Adipocyte (in vitro differentiated cells): ENCODE measurements around the gene FAT1.
"Not testable (repeated sequence)": the region's sequence is repeated elsewhere in the genome, so short reads cannot be mapped to it uniquely, and the experiment has no call there.

ENCODE experiments used
- DNase-seq: peaks from one replicate; pipeline ENCODE4 v3.0.0-alpha.2; 2015; ENCODE audit warnings: low read depth
- H3K27me3 ChIP-seq: replicated peaks from 2 replicates; pipeline ENCODE4 v1.7.0; 2013; ENCODE audit warnings: mild to moderate bottlenecking, low read length, moderate library complexity; ENCODE audit not compliant: control insufficient read depth, insufficient read depth
- H3K36me3 ChIP-seq: 2 replicates; pipeline ENCODE4 v1.7.0; 2013; ENCODE audit warnings: low read length, mild to moderate bottlenecking, moderate library complexity; ENCODE audit not compliant: control insufficient read depth, insufficient read depth, severe bottlenecking
- H3K4me1 ChIP-seq: 2 replicates; pipeline ENCODE4 v1.7.0; 2013; ENCODE audit warnings: mild to moderate bottlenecking, low read length, moderate library complexity; ENCODE audit not compliant: control insufficient read depth, insufficient read depth
- H3K4me3 ChIP-seq: 2 replicates; pipeline ENCODE4 v1.7.0; 2013; ENCODE audit warnings: mild to moderate bottlenecking, low read length, moderate library complexity
- H3K9ac ChIP-seq: 2 replicates; pipeline ENCODE4 v1.7.0; 2013; ENCODE audit warnings: mild to moderate bottlenecking, low read length, moderate library complexity
- H3K9me3 ChIP-seq: 2 replicates; pipeline ENCODE4 v1.7.0; 2013; ENCODE audit warnings: mild to moderate bottlenecking, low read length, moderate library complexity; ENCODE audit not compliant: control insufficient read depth

FAT1 gene

DNA sequence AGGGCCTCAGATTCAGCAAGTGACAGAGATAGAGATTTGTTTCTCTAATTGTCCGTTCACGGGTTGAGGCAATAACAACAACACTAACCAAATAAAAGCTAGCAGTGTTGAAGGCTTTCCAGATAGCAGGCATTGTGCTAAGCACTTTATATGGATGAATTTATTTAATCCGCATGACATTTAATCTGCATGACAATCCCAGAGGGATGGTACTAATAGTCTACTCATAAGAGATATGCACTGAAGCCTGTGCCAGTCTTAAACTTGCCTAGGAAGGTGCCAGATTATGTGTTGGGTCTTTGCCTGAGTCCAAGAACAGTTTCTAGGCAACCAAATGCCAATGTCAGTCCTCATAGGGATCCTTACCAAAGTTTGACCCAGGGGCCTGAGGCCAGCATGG, 37.7 kb upstream of the FAT1 start:
- Histone ChIP-seq H3K9ac (no peak overlapping the region), H3K27me3 (no peaks in the 10 kb centered on the region), H3K36me3 (no peaks in the 10 kb centered on the region), H3K4me1 (peaks cover 32% of the 10 kb centered on the region), H3K9me3 (no peaks in the 10 kb centered on the region), H3K4me3 (no peak overlapping the region)
- no peak for DNase-seq

DNA sequence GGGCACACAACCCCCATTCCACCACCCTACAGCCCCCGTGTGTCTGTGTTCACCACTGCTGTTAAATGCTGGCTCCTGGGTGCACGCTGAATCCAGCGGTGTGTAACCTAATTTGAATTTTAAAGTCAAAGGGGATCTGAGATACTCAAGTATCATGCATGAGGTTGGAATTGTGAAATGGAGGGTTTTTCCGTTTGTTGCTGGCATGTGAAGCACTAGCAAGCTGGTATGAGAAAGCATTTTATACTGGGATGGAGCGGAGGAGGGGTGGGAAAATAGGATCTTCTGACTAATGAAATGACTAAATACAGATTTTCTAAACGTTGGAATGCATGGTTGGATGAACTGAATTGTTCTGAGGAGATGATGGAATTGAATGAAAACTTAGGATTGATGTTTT, 36.9 kb upstream of the FAT1 start:
- peak; percentile 21 for DNase-seq
- Histone ChIP-seq H3K27me3 (no peaks in the 10 kb centered on the region), H3K9me3 (no peaks in the 10 kb centered on the region), H3K4me3 (no peak overlapping the region), H3K9ac (no peak overlapping the region), H3K36me3 (no peaks in the 10 kb centered on the region), H3K4me1 (peaks cover 28% of the 10 kb centered on the region)

DNA sequence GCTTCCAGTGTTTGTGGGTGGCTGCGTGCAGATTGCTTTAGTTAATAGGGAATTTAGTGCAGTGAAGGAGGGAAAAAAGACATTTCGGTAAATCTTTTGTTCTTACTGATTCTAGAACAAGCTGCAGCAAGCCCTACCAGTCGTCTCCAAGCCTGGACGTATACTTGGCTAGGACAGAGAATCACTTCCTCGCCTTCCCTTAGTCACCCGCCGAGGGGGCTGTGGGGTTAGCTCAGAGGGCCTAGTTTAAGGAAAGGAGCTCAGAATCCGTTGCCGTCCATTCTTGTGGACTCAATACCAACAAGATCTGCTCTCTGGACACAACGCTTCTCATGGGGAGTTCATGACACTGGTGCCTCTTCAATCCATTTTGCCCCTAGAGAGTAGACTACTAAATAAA, 36.3 kb upstream of the FAT1 start:
- no peak overlapping the region for H3K4me3 ChIP-seq

DNA sequence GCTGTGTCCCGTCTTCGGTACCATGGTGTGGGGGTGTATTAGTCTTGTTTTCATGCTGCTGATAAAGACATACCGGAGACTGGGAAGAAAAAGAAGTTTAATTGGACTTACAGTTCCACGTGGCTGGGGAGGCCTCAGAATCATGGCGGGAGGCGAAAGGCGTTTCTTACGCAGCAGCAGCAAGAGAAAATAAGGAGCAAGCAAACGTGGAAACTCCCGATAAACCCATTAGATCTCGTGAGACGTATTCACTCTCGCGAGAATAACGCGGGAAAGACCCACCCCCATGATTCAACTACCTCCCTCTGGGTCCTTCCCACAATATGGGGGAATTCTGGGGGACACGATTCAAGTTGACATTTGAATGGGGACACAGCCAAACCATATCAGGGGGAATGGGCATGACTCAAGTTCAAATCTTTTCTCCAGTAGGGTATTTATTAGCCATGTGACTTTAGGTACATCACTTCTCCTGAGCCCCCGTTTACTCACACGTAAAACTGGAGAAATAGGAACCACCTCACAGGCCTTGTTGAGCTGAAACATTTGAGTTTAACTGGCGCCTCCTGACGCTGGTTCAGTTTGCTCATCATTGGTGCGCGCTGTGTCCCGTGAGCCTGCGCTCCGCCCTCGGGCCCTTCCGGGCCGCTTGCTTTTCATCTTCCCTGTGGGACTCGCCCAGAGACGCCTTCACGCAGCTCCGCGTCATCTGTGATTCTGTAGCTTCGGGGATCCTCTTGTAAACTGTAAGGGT, 35.5 kb upstream of the FAT1 start:
- DNase-seq = no peak
- no peak overlapping the region for H3K9ac ChIP-seq
- no peaks in the 10 kb centered on the region for H3K9me3 ChIP-seq
- H3K27me3 ChIP-seq = no peaks in the 10 kb centered on the region
- no peaks in the 10 kb centered on the region for H3K36me3 ChIP-seq
- peaks cover 15% of the 10 kb centered on the region for H3K4me1 ChIP-seq
- H3K4me3 ChIP-seq = no peak overlapping the region

More for the DNA sequence above, 36.3 kb upstream of the FAT1 start:
- DNase-seq = no peak
- Histone ChIP-seq H3K4me1 (peaks cover 22% of the 10 kb centered on the region), H3K36me3 (no peaks in the 10 kb centered on the region), H3K9ac (no peak overlapping the region), H3K27me3 (no peaks in the 10 kb centered on the region), H3K9me3 (no peaks in the 10 kb centered on the region)

DNA sequence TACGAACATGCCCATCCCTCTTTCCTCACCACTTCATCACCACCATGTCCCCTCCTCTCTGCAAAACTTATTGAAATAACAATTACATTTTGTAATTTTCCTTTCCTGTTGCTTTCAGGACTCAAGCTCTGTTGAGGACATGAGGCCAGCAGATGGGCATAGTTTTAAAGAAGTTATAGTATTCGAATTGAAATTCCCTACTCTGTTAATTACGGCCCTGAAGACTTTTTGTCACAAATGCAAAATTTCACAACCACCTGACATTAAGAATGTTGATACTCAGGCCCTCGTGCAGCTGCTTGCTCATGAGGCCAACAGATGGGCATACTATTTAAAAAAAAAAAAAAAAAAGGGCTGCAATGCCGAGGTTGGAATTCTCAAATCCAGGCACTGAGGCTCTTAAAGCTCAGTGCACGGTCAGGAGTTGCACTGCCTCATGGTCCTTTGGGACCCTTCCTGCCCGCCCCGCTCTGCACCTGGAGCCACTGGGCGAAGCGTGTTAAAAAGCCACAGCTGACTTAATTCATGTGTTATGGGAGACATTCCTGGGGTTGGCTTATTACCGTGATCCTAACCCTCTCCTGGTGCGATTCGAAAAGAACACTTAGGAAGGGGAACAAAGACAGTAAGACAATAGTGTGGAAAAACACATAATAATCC, 34.2 kb upstream of the FAT1 start:
- no peaks in the 10 kb centered on the region for H3K9me3 ChIP-seq
- H3K27me3 ChIP-seq = no peaks in the 10 kb centered on the region
- no peak overlapping the region for H3K4me3 ChIP-seq
- H3K9ac ChIP-seq = no peak overlapping the region
- no peaks in the 10 kb centered on the region for H3K36me3 ChIP-seq
- H3K4me1 ChIP-seq = peaks cover 15% of the 10 kb centered on the region
- DNase-seq = no peak

DNA sequence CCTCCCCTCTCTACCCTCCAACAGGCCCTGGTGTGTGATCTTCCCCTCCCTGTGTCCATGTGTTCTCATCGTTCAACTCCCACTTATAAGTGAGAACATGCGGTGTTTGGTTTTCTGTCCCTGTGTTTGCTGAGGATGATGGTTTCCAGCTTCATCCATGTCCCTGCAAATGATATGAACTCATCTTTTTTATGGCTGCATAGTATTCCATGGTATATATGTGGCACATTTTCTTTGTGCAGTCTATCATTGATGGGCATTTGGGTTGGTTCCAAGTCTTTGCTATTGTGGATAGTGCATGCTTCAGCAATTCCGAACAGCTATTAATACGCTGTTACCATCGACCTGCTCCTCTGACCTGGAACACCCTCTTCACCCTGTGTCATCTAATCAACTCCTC, 32.9 kb upstream of the FAT1 start:
- H3K36me3 ChIP-seq, H3K27me3 ChIP-seq, DNase-seq, H3K9ac ChIP-seq, H3K4me3 ChIP-seq, H3K9me3 ChIP-seq: not testable (repeated sequence)
- peaks cover 11% of the 10 kb centered on the region for H3K4me1 ChIP-seq

DNA sequence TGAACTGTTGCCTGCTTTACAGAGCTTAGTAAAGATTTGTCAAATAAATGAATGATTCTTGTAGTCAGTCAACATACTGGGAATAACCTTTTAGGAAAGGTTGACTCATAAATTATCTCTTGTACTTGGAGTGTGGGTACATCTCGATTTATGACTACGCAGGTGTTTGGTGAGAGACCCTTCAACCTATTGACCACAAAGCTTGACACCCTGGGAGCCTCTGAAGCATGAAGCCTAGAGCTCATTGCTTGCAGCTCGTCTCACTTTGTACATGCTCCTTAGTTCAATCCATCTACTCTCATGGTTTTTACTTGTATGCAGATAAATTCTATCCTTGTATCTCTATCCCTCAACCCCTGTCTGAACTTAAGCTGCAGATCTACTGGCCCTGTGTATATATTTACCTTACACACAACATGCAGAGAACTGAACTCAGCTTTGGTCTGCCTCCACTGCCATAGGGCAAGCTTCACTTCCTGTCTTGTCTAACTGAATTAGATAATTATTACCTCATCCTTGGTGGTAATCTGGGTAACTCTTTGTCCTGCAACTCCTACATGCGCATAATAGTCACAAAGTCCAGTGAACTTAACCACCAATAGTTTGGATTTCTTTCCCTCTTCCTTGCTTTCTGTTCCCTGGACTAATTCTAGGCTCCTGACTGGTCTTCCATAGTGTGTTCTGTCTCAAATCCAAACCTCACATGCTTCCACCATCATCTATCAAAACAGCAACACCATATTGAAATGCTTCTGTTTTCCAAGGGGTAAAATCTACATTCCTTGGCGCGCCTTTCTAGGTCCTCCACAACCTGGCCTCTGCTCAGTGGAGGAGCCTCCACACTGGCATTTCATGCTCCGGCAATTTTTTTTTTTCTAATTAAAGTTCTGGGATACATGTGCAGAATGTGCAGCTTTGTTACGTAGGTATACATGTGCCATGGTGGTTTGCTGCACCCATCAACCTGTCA, 32.2 kb upstream of the FAT1 start:
- no peak for DNase-seq
- H3K4me1 ChIP-seq = peaks cover 5% of the 10 kb centered on the region
- H3K9me3 ChIP-seq = no peaks in the 10 kb centered on the region
- no peaks in the 10 kb centered on the region for H3K27me3 ChIP-seq
- no peaks in the 10 kb centered on the region for H3K36me3 ChIP-seq
- H3K4me3 ChIP-seq = no peak overlapping the region
- H3K9ac ChIP-seq = no peak overlapping the region

DNA sequence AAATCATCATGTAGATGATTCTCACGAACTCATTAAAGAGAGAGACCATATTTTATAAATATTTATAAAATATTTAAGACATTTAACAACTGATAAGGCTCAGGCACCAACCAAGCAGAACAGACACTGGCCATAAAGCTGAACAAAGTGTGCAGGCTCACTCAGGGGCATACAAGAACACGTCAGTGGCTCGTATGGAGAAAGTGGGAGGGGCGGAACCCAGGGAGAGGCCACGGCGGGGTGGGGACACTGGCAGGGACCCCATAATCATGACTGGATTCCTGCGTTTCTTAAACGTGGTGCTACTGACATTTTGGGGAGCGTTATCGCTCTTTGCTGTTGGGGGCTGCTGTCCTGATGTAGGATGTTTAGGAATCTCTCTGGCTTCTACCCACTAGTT, 31.3 kb upstream of the FAT1 start:
- Histone ChIP-seq H3K36me3 (no peaks in the 10 kb centered on the region), H3K9me3 (no peaks in the 10 kb centered on the region), H3K27me3 (no peaks in the 10 kb centered on the region), H3K9ac (no peak overlapping the region), H3K4me1 (no peaks in the 10 kb centered on the region), H3K4me3 (no peak overlapping the region)
- DNase-seq = no peak

DNA sequence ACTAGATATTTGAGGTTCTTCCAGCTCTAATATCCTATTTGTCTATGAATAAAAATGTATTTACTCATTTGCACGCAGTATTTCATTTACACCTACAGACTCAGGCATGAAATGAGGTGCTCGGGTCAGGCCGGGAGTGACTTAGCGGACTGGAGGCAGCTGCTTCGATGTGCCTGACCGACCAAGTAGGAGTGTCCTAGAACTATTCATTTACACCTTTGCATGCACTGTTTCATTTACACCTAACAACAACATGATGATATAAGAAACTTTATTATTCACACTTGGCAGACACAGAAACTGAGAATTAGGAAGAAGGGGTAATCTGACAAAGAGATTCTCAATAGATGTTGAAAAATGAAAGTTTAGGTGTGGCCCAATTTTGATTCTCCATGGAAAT, 28.7 kb upstream of the FAT1 start:
- H3K36me3 ChIP-seq = no peaks in the 10 kb centered on the region

DNA sequence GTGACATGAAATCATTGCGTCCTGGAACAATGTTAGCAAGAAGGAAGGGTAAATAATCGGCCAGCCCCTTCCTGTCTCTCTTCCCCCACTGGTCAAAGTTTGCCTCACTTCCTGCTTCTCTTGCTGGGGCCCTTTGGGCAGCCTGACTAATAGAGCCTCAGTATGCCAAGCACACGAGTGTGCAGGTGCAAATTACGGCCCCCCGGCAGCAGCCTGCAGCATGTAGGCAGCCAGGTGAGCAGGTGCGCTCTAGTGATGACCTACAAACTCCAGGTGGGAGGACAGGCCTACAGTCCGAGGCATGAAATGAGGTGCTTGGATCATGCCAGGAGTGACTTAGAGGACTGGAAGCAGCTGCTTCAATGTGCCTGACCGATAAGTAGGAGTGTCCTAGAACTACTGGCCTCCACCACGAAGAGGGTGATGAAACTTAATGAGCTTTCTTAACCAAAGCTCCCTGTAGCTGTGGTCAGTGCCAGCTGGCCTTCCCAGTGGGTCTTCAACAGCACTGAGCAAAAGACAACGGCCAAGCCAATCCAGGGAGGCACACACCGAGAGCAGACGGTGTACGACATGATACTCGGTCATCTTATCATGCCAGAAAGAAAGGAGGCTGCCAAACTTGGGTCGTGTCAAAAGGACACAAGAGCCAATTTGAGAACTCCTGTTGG, 26.1 kb upstream of the FAT1 start:
- Histone ChIP-seq H3K9me3 (no peaks in the 10 kb centered on the region), H3K4me1 (no peaks in the 10 kb centered on the region), H3K36me3 (no peaks in the 10 kb centered on the region), H3K9ac (no peak overlapping the region), H3K27me3 (no peaks in the 10 kb centered on the region), H3K4me3 (no peak overlapping the region)
- DNase-seq = no peak

More for the DNA sequence above, 28.7 kb upstream of the FAT1 start:
- Histone ChIP-seq H3K27me3 (no peaks in the 10 kb centered on the region), H3K9ac (no peak overlapping the region), H3K4me1 (no peaks in the 10 kb centered on the region), H3K4me3 (no peak overlapping the region), H3K9me3 (no peaks in the 10 kb centered on the region)
- no peak for DNase-seq

DNA sequence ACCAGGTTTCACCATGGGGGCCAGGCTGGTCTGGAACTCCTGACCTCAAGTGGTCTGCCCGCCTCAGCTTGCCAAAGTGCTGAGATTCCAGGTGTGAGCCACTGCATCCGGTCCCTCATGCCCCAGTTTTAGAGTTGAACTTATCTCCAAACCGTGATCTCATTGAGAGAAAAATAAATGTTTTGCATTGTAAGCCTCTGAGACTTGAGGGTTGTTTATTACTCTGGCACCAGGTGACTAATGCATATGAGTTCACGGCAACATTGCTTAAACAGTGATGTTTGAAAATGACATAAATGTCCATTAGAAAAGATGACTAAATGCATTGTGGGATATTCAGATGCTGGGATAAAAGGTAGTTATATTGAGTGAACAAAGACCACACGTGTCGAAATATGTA, 22.9 kb upstream of the FAT1 start:
- no peak overlapping the region for H3K4me3 ChIP-seq
- H3K9ac ChIP-seq = no peak overlapping the region
- no peak for DNase-seq
- H3K4me1 ChIP-seq = no peaks in the 10 kb centered on the region
- no peaks in the 10 kb centered on the region for H3K9me3 ChIP-seq
- no peaks in the 10 kb centered on the region for H3K27me3 ChIP-seq
- no peaks in the 10 kb centered on the region for H3K36me3 ChIP-seq
